ENCODE measurements around the gene EPHX1.
"Not testable (repeated sequence)": the region's sequence is repeated elsewhere in the genome, so short reads cannot be mapped to it uniquely, and the experiment has no call there.

The EPHX1 gene

DNA sequence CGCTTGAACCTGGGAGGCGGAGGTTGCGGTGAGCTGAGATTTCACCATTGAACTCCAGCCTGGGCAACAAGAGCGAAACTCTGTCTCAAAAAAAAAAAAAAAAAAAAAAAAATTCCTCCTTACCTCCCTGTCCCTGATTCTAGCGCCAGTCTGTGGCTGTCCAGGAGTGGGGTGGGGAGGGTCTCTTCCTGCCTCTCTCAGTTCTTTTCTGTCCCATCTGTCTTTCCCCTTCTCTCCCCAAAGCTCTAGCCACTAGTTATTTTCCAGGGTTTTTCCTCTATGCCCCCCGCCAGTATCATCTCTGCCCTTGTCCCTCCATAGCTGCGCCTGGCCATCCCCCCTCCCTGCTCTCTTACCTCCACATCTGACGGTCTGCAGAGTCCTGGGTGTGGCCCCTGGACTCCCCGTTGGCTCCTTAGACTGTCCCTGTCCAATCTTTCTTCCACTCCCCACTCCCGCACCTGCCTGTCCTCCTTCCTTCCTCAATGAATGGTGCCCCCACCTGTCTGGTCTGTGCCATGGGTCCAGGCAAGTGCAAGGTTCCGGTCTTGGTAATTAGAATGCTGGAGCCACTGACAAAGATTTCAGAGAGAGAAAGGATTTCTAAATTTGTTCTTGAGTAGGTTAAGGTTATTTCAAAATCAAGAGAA, 73.8 kb downstream of the EPHX1 start:
- DNase-seq = no peak

DNA sequence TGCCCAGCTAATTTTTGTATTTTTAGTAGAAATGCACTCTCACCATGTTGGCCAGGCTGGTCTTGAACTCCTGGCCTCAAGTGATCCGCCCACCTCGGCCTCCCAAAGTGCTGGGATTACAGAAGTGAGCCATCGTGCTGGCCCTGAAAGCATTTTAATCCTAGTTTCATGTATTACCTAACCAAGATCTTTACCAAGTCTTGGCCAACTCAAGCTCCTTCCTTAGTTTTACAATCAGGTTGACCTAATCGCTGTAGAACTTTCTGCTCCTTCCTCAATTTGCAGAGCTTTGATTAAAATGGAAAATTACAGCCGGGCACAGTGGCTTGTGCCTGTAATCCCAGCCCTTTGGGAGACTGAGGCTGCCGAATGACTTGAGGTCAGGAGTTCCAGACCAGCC, 75.4 kb downstream of the EPHX1 start:
- DNase-seq = no peak

DNA sequence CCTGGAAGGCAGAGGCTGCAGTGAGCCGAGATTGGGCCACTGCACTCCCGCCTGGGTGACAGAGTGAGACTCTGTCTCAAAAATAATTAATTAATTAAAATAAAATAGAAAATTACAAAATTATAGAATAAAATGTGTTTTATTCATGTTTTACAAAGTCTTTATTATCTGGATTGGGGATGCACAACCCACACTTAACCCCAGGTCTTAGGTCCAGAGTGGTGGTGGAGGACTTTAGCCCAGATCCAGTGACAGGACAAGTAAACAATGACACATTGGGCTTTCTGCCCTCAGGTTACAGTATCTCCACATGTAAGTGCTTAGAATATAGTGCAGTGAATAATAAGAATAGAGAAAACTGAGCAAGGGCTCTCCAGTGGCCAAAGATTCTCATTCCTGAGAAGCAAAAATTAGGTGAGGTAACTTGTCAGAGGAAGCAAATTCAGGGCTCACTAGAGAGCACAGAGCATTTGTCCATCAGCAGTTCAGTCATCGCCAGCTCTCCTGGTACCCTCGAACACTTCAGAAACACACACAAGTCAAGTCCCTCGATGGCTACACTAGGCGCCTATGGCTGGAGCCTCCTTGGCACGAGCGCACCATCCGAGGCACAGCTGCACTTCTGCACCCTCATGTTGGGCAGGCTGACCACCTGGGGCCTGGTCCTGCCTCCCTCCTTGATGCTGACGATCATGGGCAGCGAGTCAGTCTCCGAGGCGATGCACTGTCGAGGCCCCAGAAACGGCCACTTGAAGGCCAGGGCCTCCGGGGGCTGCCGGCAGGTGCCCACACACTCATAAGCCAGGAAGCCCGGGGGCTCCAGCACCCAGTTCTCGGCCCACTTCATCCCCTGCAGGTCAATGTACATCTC, 76.5 kb downstream of the EPHX1 start:
- DNase-seq = no peak

DNA sequence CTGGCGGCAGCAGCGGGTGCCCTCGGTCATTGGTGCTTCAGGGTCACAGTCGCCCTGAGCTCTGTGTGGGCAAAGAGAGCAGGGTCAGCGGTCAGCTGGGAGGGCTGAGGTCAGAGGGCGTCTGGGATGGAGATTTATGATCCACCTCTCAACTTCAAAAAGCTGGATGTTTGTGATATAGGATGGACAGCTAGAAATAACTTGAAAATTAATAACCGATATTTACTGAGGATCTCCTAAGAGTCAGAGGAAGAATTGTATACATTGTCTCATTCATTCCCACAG, 77.0 kb downstream of the EPHX1 start:
- no peak for DNase-seq

DNA sequence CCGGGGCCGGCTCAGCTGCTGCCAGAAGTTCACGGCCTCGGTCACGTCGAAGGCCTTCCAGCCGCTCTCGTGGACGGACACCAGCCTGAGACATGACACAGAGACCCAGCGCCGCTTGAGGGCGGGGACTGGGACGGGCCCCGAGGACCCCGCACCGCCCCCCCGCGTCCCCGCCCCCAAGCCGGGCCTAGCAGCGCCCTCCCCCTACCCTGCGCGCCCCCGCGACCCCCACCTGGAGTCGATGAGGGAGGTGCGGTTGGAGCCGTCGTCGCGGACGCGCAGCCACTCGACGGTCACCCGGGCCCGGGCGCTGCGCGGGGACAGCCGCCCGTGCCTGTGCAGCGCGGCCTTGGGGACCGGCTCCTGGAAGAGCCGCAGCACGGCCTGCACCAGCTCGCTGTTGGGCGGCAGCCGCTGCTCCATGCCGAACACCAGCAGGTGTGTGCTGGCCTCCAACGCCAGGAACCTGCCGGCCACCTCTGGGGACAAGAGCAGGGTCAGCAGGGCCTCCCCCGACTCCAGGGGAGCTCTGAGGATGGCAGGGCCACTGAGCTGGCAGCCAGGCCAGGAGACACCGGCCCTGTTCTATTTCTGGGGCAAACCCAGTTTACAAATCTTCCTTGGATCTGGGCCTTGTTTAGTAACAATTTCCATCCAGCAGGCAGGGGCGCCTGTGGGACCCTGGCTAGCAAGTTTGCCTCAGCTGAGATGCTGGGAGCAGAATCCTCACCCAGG, 77.8 kb downstream of the EPHX1 start:
- not testable (repeated sequence) for DNase-seq

DNA sequence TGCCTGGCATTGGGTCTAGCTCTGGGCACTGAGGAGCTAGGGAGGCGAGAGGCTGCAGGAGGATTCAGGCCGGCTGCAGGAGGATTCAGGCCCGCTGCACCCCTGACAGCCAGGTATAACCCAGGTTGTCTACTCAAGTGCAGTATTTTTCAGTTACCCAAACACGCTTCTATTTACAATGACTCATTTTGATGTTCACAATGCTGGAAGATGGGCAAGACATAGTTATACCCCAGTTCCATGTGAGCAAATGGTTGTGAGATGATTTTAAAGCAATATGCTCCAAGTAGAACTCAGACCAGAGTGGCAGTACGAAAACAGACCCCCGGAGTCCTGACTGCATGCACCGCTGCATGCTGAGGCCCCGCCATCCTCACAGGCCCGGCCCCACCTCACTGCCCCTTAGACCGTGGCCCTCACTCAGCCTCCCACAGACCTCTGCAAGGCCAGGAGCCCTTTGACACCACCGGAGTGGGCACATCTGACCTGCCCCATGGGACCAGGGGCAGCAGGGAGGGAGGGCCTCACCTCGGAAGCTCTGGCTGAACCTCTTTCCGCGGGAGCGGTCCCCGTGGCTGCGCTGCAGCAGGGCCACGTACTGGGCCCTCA, 78.5 kb downstream of the EPHX1 start:
- no peak for DNase-seq

DNA sequence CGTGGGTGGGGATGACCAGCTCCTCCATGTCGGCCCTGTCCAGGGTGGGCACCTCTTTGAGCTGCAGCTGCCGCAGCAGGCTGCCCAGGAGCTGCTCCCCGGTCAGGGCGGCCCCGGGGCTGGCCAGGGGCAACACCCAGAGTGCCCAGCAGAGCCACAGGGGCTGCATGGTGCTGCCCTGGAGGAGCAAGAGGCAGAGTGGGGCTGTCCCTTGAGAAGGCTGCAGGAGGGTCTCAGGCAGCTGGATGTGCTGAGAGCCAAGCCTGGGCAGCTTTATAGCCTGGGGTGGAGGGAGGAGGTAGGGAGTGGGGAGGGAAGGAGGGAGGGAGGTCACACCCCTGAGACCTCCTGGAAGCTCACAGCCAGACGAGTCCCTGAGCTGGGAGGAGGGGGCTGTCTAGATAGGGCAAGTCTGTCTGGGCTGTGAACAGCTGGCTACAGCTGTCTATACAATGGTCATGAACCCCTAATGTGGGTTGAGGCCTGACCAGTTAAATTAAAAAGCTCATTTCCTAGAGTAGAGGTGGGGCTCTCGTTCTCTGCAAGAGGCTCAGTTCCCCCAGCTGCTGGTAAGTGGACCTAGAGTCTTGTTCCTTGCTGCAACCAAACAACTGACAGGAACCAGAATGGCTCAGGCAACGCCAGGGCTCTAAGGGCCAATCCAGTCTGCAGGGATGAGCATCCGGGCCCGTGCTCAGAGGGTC, 79.1 kb downstream of the EPHX1 start, which contains the start of gene LEFTY1:
Gene LEFTY1, minus strand, starts transcription at position 249 of the 704 bp plus-strand sequence. Its CDS starts 80 bp downstream, at position 169.
- DNase-seq = no peak

DNA sequence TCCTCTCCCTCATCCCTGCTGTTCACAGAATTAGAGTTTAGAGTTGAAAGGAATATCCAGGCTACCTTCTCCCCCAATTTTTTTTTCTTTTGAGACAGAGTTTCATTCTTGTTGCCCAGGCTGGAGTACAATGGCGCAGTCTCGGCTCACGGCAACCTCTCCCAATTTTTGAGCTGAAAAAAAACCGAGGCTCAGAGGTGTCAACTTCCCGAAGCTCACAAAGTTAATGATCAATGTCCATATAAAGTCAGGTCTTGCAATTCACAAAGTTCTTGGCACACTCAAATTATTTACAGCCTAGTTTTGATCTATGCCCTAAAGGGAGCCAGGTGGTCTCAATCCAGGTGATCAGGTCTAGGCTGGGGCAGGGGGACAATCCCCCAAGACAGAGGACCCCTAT, 79.8 kb downstream of the EPHX1 start:
- no peak for DNase-seq

DNA sequence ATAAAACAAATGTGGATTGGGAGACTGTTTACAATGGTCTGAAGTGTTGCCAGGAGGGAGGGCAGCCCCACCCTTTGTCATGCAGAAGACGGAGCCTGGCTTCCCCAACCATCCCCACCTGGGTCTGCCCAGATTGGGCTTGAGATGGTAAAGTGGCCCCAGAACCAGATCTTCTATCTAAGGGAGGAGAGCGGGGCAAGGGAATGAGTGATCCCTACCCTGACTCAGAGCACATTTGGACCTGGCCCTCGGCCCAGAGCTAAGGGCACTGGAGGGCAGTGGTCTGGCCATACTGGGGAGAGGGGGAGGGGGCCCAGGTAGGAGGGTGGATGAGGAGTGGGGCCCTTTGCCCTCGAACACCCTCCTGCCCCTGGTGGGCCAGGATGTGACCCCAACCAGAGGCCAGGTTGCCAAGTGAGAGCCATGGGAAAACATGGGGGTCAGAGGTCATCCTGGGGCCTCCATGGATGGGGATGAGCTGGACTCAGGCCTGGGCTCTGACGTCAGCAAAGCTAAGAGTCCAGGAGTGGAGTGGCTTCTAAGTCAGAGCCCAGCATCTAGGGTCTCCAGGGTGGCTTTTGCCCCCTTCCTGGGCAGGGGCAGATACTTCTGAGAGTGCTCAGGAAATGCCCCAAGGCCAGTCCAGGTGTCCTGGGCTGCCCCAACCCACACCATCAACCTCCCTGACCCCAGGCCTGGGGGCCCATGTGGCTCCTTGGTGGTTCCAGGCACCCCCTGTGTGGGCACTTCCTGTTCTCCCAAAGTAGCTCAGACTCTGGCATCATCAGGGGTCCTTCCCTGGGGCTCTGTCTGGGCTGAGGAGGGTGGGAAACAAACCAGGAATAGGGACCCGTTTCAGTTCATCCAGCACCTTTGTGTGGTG, 80.7 kb downstream of the EPHX1 start:
- DNase-seq = no peak

DNA sequence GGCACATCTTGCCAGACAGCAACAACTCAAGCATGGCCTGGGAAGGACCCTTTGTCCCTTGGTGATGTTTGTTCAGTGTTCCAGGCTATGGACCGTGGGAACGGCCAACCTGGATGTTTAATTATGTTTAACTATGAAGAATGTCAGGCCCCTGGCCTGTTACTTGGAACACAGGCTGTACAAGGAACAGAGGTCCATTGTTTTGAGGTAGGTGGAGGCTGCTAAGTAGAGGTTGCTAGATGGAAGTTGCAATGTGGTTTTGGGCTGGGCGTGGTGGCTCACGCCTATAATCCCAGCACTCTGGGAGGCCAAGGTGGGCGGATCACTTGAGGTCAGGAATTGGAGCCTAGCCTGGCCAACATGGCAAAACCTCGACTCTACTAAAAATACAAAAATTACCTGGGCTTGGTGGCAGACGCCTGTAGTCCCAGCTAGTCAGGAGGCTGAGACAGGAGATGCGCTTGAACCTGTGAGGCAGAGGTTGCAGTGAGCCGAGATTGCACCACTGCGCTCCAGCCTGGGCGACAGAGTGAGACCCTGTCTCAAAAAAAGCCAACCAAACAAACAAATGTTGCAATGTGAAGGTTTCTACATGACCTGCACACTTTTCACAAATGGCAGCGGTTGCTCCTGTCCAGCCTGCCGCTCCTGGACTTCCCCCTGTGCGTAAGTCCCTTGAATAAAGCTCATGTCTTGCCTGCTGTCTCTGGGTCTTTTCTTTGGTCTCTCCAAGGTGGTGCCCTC, 81.5 kb downstream of the EPHX1 start:
- no peak for DNase-seq

DNA sequence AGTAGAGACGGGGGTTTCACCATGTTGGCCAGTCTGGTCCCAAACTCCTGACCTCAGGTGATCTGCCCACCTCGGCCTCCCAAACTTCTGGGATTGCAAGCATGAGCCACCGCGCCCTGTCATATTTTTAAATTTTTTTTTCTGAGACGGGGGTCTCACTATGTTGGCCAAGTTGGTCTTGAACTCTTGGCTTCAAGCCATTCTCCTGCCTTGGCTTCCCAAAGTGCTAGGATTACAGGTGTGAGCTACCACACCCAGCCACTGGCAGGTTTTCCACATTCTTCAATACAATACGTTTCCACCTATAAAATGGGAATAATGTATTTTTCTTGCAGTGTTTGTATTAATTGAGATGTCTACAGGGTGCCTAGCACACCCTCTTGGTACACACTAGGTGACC, 82.4 kb downstream of the EPHX1 start:
- no peak for DNase-seq
